BJ (cell line): Measurements from ENCODE around the gene SUPT20HL2. TPM values are rescaled to one million over a fixed set of nuclear protein-coding genes. Genes with fewer than 3 reads are reported as not detected.
"Not testable (repeated sequence)": the region's sequence is repeated elsewhere in the genome, so short reads cannot be mapped to it uniquely, and the experiment has no call there.

Source experiments
- CTCF ChIA-PET: fragments of 350-600 bp; formaldehyde crosslinking; extraction: SDS; loops from one replicate; lab custom pipeline; 2021; ENCODE audit warnings: antibody characterized with exemption, inconsistent platforms; lab: Yijun Ruan, JAX
- POLR2A ChIA-PET: fragments of 300-600 bp; sonication (Branson Sonifier 250); formaldehyde crosslinking; extraction: SDS; loops from one replicate; lab custom pipeline; 2021; ENCODE audit warnings: antibody characterized with exemption; lab: Charles Lee
- DNase-seq: peaks from one replicate; pipeline ENCODE4 v3.0.0-alpha.2; 2011; ENCODE audit warnings: low read depth
- H3K27me3 ChIP-seq: 2 replicates; pipeline ENCODE4 v1.6.0; 2011; ENCODE audit warnings: low read length; ENCODE audit not compliant: control insufficient read depth, insufficient read depth
- H3K36me3 ChIP-seq: 2 replicates; pipeline ENCODE4 v1.5.1; 2011; ENCODE audit warnings: low read length; ENCODE audit not compliant: control insufficient read depth, insufficient read depth
- H3K4me3 ChIP-seq: 2 replicates; pipeline ENCODE4 v1.5.1; 2011; ENCODE audit warnings: low read depth, mild to moderate bottlenecking, control low read depth, low read length
- CTCF ChIP-seq: IDR thresholded peaks from 2 replicates; pipeline ENCODE4 v1.5.1; 2011; ENCODE audit warnings: low read depth, mild to moderate bottlenecking, control low read depth, inconsistent platforms, low read length, moderate library complexity; ENCODE audit not compliant: insufficient read depth
- polyA plus RNA-seq: library from polyadenylated mRNA; depleted of rRNA; stranded (reverse); fragments of >200 nt; gene quantifications from 2 replicates; pipeline ENCODE4 v1.2.3, GENCODE V29; 2011

SUPT20HL2 gene
- polyA plus RNA-seq, 1 experiment, result not detected

GRCh38 chrX:24308803-24309202 is 5.1 kb downstream of the SUPT20HL2 start:
- H3K36me3 ChIP-seq, CTCF ChIA-PET, POLR2A ChIA-PET, DNase-seq, H3K4me3 ChIP-seq, H3K27me3 ChIP-seq: not testable (repeated sequence)

- Histone ChIP-seq H3K36me3 (no peaks in the 10 kb centered on the region), H3K27me3 (no peaks in the 10 kb centered on the region), H3K4me3 (no peak overlapping the region)
- POLR2A ChIA-PET, result no interaction called here
- CTCF ChIA-PET, result interaction anchor here (1.5 kb wide), 1 partner anchor 64 kb away, joined by 3 read pairs; no protein-coding TSS in a partner anchor
- TF ChIP-seq CTCF, result no peak
- no peak for DNase-seq
Observed at GRCh38 chrX:24306440-24306839, 7.4 kb downstream of the SUPT20HL2 start.

- H3K36me3 ChIP-seq, result no peaks in the 10 kb centered on the region
- no peaks in the 10 kb centered on the region for H3K27me3 ChIP-seq
- POLR2A ChIA-PET, result no interaction called here
- no peak for TF ChIP-seq CTCF
- CTCF ChIA-PET, result no interaction called here
- no peak overlapping the region for H3K4me3 ChIP-seq
- DNase-seq, result no peak
Observed at GRCh38 chrX:24305905-24306304, 8.0 kb downstream of the SUPT20HL2 start.

GRCh38 chrX:24301806-24302205 is 12.1 kb downstream of the SUPT20HL2 start:
- H3K27me3 ChIP-seq, result no peaks in the 10 kb centered on the region
- DNase-seq, result no peak
- H3K4me3 ChIP-seq, result no peak overlapping the region
- no peaks in the 10 kb centered on the region for H3K36me3 ChIP-seq
- no peak for TF ChIP-seq CTCF
- POLR2A ChIA-PET, result no interaction called here
- CTCF ChIA-PET, result no interaction called here

GRCh38 chrX:24301060-24301459 is 12.8 kb downstream of the SUPT20HL2 start:
- no peak for DNase-seq
- Histone ChIP-seq H3K36me3 (no peaks in the 10 kb centered on the region), H3K4me3 (no peak overlapping the region), H3K27me3 (no peaks in the 10 kb centered on the region)
- POLR2A ChIA-PET, result no interaction called here
- CTCF ChIA-PET, result interaction anchor here (1.4 kb wide), 1 partner anchor 19 kb away, joined by 4 read pairs; no protein-coding TSS in a partner anchor
- no peak for TF ChIP-seq CTCF

GRCh38 chrX:24298191-24298590 is 15.7 kb downstream of the SUPT20HL2 start:
- Histone ChIP-seq H3K4me3 (no peak overlapping the region), H3K36me3 (no peaks in the 10 kb centered on the region), H3K27me3 (no peaks in the 10 kb centered on the region)
- no peak for DNase-seq
- POLR2A ChIA-PET, result no interaction called here
- CTCF ChIA-PET, result no interaction called here
- TF ChIP-seq CTCF, result no peak
